NCI-H187 (cell line): Measurements from ENCODE around the gene EGFLAM.
"Not testable (repeated sequence)": the region's sequence is repeated elsewhere in the genome, so short reads cannot be mapped to it uniquely, and the experiment has no call there.

Source experiments
- DNase-seq, 2 experiments: peaks; one replicate each; lab custom pipeline; 2025; lab: John Stamatoyannopoulos, UW

Gene EGFLAM

GRCh38 chr5:38376404-38376803 is 118.0 kb downstream of the EGFLAM start:
- no peak for DNase-seq

DNA sequence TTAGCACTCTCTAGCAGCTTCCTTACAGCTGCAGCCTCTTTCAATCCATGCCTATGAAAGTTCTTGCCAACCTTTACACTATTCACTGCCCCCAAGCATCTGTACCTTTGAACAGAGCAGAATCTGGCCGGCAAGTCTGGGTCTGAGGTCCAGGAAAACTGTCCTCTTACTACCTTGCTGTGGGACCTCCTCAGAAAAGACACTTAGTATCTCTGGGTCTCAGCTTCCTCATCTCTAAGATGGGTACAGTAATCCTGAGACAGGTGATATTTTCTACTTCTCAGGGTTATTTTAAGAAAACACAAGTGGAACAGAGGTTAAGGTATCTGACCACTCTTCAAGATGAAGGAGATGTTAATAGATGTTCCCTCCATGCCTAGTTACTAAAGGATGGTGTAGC is 120.2 kb downstream of the EGFLAM start:
- DNase-seq: no peak

- DNase-seq: no peak
Measured at GRCh38 chr5:38379350-38379937, 121.1 kb downstream of the EGFLAM start.

GRCh38 chr5:38380537-38380936 is 122.2 kb downstream of the EGFLAM start:
- no peak for DNase-seq

DNA sequence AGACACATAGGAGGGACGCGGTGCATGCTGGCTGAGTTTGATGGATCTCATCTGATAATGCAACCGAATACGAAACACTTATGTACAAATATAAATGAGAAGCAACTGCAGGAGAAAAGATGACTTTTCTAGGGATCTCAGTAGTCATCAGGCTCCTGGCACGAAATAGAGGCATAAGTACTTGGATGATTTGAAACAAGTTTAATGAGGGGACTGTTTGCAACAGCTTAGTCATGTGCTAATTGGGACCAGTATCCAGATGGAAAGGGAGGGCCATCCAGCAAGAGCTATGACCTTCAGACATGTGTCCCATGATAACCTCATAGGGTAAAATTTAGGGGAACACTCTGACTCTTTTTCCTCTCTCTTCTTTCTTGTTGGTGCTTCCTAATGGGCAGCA is 123.0 kb downstream of the EGFLAM start:
- no peak for DNase-seq

- DNase-seq: peak; percentile 36 to 69
Measured at GRCh38 chr5:38382898-38383297, 124.5 kb downstream of the EGFLAM start.

DNA sequence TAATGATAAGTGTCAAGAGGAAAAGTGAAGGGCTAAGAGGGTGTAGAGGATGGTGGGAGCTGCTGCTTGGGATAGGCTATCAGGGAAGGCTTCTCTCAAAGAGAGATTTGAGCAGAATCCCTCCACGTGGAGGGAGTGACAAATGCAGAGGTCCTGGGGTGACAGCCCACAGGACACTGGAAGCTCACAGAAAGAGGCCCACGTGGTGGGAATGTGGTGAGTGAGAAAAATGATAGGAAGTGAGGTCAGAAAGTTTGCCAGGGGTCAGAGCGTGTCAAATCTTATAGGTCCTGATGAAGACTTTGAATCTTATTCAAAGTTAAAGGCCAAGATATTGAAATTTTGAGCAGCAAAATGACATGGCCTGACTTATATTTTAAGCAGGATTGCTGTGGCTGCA is 125.3 kb downstream of the EGFLAM start:
- DNase-seq: no peak

DNA sequence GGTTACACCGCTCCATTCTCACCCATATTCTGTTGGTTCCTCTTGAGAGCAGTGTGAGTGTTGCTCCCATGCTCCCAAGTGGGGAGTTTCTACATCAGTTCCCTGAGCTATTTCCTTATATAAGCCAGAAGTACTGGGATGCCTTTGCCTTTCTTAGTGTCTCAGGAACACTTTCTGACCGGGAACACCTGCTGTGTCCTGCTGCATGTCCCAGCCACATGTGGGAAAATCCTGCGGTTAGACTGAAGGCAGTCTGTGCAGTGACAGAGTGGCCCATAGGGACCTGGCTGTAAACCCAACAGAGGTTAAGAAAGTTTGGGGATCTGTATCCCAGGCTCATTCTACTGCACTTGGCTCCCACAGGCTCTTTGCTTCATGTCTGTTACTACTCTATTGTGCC is 126.0 kb downstream of the EGFLAM start:
- no peak for DNase-seq

DNA sequence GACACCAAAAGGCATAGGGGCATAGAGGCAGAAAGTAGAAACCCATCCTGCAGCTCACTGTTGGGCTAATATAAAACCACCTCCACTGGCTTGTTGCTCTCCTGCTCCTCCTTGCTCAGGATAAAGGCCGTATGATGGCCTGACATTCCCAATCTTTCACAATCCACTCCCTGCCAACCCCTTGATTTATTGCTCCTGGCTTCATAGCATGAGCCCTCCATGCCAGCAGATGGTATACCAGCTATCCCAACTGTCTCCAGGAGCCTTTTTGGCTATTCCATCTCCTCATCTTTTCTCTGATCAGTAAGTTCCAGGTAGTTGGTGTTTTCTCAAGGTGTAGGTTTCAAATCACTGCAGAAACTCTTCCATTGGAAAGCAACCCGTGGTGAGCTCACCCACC is 128.8 kb downstream of the EGFLAM start:
- no peak for DNase-seq

- DNase-seq: no peak
Measured at GRCh38 chr5:38393636-38394035, 135.3 kb downstream of the EGFLAM start.

DNA sequence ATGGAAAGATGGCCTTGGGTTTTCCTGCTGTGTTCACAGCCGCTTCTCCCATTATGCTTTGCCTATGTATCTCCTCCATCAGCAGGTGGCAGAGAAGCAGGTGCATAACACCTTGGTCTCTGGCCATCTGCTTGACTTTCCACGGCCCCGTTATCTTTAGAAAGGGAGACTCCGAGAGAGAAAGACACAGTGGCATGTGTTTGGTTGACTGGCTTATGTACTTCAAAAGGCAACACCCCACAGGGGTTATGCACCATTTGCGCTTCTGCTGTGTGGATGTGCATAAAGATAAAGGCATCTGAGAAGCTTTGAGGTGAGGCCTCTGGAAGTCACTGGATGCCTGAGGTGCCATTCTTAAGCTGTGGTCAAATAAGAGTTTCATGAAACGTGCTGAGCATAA is 138.4 kb downstream of the EGFLAM start:
- DNase-seq: peak in 1 of 2 experiments; percentile 15

- DNase-seq: no peak
Measured at GRCh38 chr5:38400365-38400764, 142.0 kb downstream of the EGFLAM start.

GRCh38 chr5:38401145-38401544 is 142.8 kb downstream of the EGFLAM start:
- no peak for DNase-seq

GRCh38 chr5:38403406-38403805 is 145.0 kb downstream of the EGFLAM start:
- DNase-seq: no peak

- no peak for DNase-seq
Measured at GRCh38 chr5:38403877-38404635, 145.7 kb downstream of the EGFLAM start.

- no peak for DNase-seq
Measured at GRCh38 chr5:38404667-38405276, 146.4 kb downstream of the EGFLAM start.

- no peak for DNase-seq
Measured at GRCh38 chr5:38408446-38409198, 150.3 kb downstream of the EGFLAM start.

DNA sequence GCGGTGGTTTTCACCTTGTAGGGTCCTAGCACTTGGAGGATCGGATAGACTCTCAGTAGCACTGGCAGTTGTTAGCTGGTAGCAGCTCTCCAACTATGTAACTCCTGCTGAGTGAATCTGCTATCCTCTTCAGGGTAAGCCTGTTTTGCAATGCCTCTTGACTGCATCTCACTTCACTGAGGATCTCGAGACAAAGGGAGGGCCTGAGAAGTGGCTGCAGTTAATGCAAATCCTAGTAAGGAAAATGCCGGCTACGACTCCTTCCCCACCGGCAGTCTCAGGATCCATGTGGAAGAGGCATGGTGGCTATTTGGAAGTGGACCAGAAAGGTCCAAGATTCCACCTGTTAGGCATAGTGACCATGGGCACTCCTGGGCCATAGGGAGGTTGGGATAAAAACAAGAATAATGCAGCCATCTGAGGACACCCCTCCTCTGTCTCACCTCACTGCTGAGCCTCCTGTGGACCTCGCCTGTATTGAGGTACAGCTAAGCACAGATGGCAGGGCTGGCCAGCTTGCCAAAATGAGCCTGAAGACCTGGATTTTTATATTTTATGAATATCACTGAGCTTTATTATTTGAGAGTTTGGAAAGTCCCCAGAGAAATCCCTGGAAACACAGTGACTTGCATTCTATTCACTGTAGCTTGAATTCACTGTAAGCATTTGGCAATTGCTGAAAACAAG is 152.1 kb downstream of the EGFLAM start:
- no peak for DNase-seq

DNA sequence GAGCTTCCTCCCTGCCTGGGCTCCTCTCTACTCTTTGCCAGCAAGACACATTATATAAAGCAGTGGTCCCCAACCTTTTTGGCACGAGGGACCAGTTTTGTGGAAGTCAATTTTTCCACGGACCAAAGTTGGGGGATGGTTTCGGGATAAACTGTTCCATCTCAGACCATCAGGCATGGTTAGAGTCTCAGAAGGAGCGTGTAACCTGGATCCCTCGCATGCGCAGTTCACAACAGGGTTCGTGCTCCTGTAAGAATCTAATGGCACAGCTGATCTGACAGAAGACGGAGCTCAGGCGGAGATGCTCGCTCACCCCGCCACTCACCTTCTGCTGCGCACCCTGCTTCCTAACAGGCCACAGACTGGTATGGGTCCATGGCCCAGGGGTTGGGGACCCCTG is 155.3 kb downstream of the EGFLAM start:
- no peak for DNase-seq

DNA sequence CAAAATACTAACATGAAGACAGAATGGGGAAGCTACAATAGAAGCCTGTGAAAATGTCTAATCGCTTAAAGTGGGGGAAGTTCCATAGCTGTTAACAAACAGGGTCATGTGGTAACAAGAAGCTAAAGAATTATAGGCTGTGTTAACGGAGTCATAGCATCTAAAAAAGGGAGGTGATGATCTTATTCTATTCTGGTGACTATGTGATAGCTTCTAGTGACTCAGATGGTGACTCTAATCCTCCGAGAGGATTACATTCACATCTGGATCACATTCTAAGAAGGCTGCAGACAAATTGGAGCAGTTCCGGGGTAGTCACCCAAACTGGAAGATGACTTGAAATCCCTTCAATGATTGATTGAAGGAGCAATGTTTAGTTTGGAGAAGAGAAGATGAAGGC is 156.0 kb downstream of the EGFLAM start:
- DNase-seq: no peak

DNA sequence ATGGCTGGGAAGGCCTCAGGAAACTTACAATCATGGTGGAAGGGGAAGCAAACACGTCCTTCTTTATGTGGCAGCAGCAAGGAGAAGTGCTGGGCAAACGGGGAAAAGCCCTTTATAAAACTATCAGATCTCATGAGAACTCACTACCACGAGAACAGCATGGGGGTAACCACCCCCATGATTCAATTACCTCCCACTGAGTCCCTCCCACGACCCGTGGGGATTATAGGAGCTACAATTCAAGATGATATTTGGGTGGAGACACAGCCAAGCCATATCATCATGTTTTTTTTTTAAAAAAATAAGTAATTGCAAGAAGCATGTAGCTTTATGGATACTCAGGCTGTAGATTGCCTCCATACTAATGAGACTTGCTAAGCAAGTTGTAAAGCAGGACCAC is 157.4 kb downstream of the EGFLAM start:
- DNase-seq: not testable (repeated sequence)

GRCh38 chr5:38417658-38418017 is 159.3 kb downstream of the EGFLAM start:
- no peak for DNase-seq
